GM18526 (cell line): ENCODE data around the gene LDLRAD4.

Source experiments
- POLR2A ChIP-seq: IDR thresholded peaks from 3 replicates; pipeline ENCODE4 v1.6.1; 2011; ENCODE audit not compliant: insufficient read length; ENCODE audit errors: extremely low read depth

Gene LDLRAD4

GRCh38 chr18:13191031-13191430 is 27.5 kb upstream of the LDLRAD4 start:
- TF ChIP-seq POLR2A = no peak

GRCh38 chr18:13191779-13192178 is 26.8 kb upstream of the LDLRAD4 start:
- no peak for TF ChIP-seq POLR2A

GRCh38 chr18:13192970-13193369 is 25.6 kb upstream of the LDLRAD4 start:
- no peak for TF ChIP-seq POLR2A

GRCh38 chr18:13194239-13194638 is 24.3 kb upstream of the LDLRAD4 start:
- no peak for TF ChIP-seq POLR2A

GRCh38 chr18:13198701-13199100 is 19.9 kb upstream of the LDLRAD4 start:
- TF ChIP-seq POLR2A = no peak

GRCh38 chr18:13199169-13199568 is 19.4 kb upstream of the LDLRAD4 start:
- no peak for TF ChIP-seq POLR2A

- TF ChIP-seq POLR2A = no peak
Observed at GRCh38 chr18:13201292-13201691, 17.3 kb upstream of the LDLRAD4 start.

GRCh38 chr18:13202571-13202970 is 16.0 kb upstream of the LDLRAD4 start:
- no peak for TF ChIP-seq POLR2A

- no peak for TF ChIP-seq POLR2A
Observed at GRCh38 chr18:13206301-13206700, 12.3 kb upstream of the LDLRAD4 start.

- TF ChIP-seq POLR2A = no peak
Observed at GRCh38 chr18:13207294-13207693, 11.3 kb upstream of the LDLRAD4 start.

GRCh38 chr18:13211534-13211933 is 7.0 kb upstream of the LDLRAD4 start:
- no peak for TF ChIP-seq POLR2A

- no peak for TF ChIP-seq POLR2A
Observed at GRCh38 chr18:13213036-13213795, 5.3 kb upstream of the LDLRAD4 start.

GRCh38 chr18:13214609-13215008 is 4.0 kb upstream of the LDLRAD4 start:
- TF ChIP-seq POLR2A = no peak

- no peak for TF ChIP-seq POLR2A
Observed at GRCh38 chr18:13216092-13216582, 2.4 kb upstream of the LDLRAD4 start.

GRCh38 chr18:13216711-13217465 is 1.7 kb upstream of the LDLRAD4 start:
- TF ChIP-seq POLR2A = no peak

GRCh38 chr18:13217466-13217961 is 1.0 kb upstream of the LDLRAD4 start:
- TF ChIP-seq POLR2A = no peak

- TF ChIP-seq POLR2A = no peak
Observed at GRCh38 chr18:13217971-13218367, 591 bp upstream of the LDLRAD4 start.

- TF ChIP-seq POLR2A = no peak
Observed at GRCh38 chr18:13218997-13219396, 437 bp downstream of the LDLRAD4 start.
